ENCODE measurements around the gene KDM6A.
"Not testable (repeated sequence)": the region's sequence is repeated elsewhere in the genome, so short reads cannot be mapped to it uniquely, and the experiment has no call there.

Gene KDM6A

DNA sequence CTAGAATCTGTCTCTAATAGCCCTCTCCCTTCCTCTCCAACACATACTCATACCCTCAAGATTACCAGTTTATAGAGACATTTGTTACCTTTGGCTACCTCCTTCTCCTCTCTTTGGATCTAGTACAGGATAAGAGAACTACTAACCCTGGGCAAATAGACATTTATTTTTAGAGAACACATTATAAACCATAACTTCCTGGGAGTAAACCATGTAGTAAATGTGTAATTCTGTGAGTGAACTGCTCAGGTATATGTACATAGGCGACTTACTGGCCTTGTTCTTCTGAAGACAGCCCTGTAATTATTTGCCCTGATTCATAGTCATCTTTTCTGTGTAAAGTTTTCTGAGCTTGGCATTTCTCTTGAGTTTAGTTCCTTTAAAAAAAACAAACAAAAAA lies 94.2 kb downstream of the KDM6A start:
- no peak for DNase-seq

DNA sequence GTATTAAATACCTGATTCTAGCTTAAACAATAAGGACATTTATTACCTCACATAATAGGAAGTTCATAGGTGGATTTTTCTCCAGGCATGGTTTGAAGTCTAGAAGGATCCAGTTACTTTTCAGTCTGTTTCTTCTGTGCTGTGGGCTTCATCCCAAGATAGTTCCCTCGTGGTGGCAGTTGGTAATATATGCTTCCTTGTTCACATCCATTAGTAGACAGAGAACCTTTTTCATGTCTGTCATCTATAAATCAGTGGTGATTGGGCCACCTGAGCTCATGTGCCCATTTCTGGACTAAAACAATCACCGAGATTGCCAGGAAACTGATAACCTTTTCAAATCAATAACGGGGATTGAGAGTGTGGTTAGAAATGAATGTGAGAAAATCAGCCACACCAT lies 97.7 kb downstream of the KDM6A start:
- no peak for DNase-seq

DNA sequence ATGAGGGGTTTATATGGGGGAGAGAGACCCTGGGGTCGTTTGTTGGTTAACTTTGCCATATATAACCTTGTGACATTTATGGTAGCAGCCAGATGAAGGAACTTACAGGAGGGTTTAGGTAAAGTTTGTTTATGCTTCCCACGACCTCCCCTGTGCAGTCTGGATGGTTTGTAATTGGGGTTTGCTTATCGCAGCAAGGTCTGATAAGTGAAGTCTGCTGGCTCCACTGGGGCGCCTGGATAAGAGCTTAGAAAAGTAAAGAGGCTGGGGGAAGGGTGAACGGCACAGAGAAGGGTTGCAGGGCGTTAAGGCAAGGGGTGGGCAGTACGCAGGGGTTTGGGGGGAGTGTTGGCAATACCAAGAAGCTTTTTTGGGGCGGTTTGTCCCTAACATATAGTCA lies 98.7 kb downstream of the KDM6A start:
- no peak for DNase-seq

DNA sequence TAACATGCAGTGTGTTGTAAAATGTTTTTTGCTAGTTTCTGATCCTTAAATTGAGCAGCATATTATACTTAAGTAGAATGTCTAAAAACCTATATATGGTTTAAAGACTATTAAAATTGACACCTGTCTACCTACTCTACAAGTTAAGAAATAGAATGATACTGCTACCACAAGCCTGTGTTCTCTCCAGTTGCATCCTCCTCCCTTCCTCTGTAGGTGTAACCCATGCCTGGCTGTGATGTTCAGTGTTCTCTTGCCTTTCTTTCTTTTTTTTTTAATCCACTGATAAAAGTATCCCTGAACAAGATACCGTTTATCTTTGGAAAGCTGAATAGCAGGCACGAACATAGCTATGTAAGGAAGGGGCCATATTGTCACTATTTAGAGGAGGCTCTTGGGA lies 99.1 kb downstream of the KDM6A start:
- DNase-seq: no peak

DNA sequence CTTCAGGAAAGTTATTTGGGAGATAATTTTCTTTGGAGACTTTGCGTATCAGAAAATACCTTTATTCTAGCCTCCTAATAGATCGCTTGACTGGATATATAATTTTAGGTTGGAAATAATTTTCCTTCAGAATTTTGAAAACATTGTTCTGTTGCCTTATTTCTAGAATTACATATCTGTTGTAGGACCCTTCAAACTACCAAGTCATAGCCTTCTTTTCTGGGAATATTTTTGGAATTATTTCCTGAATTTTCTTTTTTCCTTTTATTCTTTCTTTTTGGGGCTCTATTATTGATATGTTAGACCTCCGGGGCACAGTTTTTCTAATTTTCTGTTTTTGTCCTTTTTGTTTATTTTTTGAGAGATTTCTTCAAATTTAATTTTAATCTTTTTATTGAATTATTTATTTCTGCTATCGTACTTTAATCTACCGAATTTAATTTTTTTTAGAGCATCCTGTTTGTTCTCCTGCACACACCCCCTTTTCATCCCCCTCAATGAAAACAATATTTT lies 100.5 kb downstream of the KDM6A start:
- no peak for DNase-seq

DNA sequence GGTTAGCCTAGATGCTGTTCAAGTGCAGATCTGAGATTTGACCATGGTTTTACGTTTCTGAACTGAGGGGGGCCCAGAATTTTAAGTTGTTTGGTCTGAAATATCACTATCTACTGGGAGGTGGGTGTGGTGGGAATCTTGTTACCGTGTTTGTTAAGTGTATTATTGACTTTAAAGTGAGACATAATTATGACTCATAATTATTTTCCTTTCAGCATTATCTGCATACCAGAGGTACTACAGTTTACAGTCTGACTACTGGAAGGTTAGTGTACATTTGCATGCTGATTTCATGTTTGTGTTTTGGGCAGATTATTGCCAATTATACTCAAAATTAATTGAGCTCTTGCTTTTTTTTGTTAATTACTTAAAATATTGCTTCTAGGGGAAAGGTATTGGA lies 101.5 kb downstream of the KDM6A start:
- DNase-seq: no peak

DNA sequence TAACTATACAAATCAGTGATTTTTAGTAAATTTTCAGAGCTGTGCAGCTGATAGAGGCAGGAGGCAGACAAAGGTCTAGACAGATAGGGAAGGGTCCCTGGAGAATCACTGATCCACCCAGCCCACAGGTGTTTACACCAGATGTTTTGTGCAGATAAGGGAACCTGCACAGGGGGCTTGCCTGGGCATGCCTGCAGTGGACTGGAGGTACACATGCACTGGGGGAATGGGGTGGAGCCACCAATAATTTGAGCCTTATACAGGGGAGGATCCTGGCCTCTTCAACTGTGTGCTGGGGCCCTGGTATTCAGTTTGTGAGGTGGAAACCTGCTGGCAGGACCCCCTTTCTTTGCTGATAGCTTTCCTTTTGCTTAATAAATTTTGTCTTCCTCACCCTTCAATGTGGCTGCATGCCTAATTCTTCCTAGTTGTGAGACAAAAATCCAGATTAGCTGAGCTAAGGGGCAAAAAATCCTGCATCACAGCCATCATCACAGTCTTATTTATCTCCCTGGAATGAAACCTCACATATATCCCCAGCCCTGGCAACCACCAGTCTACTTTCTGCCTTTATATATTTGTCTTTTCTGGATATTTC lies 102.8 kb downstream of the KDM6A start:
- no peak for DNase-seq

DNA sequence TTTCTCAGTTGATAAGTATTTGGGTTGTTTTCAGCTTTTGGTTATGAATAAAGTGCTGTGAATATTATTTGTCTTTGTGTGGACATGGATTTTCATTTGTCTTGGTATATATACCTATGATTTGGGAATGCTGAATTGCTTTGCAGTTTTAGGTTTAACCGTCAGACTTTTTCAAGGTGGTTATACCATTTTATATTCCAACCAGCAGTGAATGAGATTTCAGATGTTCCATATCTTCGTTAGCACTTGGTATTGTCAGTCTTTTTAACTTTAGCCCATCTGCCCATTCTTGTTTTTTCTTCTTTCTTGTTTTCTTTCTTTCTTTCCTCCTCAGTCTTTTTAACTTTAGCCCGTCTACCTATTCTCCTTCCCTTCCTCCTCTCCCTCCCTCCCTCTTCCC lies 106.0 kb downstream of the KDM6A start:
- no peak for DNase-seq

DNA sequence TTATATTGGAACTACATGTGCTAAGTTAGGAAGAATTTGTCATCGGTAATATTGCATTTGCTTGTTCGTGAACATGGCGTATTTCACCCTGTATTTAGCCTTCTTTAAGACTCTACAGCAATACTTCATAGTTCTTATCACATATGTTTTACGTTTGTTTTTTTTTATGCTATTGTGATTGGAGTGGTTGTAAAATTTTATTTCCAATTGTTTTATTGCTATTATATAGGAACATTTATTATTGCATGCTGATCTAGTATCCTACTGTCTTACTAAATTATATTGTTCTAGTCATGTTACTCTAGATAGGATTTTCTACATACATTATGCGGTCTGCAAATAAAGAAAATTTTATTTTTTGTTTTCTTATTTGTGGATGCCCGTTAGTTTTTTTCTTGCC lies 107.4 kb downstream of the KDM6A start:
- DNase-seq: no peak

DNA sequence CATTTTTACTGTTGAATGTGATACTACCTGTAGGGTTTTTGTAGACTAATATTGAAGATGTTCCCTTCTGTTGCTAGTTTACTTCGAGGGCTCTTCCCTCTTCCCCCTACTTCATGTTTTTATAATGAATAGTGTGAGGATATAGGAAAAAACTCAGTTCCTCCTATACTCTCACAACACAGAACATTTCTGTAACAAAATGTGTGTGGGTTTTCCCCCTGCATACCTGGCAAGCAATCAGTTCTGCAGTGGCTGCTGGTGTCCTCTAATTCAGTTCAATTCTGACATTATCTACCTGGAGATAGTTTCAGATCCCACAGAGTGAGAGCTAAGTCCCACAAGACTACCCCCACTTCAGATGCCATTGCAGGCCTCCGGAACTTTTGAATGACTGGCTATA lies 107.9 kb downstream of the KDM6A start:
- no peak for DNase-seq

DNA sequence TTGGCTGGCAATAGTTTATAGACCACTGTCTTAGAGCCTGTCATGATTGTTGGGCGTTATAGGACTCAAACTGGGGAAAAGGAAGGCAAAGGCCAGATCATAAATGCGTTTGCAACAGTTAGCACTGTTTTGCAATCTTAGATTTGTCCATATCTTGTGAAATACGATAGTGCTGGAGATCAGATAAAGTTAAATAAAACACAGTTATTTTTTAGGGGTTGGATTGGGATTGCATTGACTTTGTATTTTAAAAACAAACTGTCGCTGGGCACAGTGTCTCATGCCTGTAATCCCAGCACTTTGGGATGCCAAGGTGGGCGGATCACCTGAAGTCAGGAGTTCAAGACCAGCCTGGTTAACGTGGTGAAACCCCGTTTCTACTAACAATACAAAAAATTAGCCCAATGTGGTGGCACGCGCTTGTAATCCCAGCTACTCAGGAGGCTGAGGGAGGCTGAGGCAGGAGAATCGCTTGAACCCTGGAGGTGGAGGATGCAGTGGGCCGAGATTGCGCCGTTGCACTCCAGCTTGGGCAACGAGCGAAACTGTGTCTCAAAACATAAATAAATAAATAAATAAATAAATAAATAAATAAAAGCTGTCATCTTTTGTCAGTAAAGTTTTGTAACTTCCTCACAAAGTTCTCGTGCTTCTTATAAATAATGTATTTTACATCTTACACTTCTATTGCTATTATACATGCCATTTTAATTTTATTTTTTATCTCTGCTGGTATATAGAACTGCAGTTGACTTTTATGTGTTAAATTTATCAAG lies 117.2 kb downstream of the KDM6A start:
- no peak for DNase-seq

DNA sequence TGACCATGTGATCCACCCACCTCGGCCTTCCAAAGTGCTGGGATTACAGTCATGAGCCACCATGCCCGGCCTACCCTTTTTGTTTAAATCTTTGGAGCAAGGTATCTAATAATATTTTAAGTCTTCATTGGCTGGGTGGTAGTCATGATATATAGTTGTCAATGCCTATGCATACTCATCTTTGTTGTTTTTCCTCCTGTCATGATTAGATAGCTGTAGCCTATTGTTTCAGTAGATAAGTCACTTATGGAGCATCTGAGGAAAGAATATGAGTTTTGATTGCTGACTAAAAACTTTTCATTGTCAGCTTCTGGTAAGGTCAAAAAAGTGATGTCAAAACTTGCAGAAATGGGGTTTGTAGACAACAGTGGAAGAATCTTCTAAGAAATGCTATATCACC lies 119.8 kb downstream of the KDM6A start:
- no peak for DNase-seq

DNA sequence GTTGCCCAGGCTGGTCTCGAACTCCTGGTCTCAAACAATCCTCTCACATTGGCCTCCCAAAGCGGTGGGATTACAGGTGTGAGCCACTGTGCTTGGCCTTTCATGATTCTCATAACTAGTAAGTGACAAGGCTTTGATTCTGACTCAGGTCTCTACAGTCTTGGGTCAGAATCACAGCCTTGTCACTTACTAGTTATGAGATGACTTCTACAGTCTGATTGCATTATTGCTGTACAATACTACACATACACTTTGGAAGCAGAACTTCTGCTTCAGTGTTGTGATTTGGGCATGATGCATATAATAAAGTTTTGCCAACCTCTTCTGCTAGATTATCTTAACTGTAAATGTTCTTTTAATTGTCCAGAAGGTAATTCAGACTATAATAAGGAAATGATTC lies 123.3 kb downstream of the KDM6A start:
- DNase-seq: no peak

DNA sequence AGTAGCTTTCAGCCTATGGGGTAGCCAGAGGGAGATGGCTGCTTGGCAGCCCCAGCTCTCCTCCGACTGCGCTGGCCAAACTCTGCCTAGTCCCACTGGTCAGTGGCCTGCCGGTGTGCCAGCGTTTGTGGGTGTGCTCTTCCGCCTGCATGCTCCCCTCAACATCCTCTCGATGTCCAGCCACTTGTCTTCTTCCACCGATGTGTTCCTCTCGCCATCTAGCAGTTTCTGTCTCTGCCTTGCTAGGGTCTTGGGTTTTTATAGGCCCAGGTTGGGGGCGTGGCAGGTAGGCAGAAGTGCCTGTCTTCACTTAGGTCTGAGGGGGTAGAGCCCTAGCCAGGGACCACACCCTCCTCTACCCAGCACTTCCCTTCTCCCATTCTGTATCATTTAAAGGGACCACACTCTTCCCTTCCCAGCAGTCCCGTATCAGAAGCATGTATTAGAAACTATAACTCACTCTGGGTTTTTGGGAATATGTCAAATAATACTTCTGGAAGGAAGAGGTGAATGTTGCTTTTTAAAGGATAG lies 124.4 kb downstream of the KDM6A start:
- peak; percentile 4 for DNase-seq

DNA sequence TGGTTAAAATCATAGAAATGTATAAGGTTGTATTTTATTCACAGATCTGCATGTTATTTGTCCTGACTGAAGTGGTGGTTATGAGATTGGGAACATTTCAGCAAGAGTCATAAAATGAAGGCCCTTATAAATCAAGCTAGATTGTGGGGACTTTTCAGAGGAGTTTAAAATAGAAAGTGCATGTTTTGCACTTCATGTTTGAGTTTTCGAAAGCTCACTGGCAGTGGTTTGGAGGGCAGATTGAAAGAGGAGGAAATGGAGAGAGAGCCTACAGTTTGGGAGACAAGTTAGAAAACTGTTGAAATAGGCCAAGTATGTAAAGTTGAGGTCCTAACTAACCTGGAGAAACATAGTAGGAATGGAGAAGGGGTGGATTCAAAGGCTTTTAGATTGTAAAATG lies 124.9 kb downstream of the KDM6A start:
- DNase-seq: no peak

DNA sequence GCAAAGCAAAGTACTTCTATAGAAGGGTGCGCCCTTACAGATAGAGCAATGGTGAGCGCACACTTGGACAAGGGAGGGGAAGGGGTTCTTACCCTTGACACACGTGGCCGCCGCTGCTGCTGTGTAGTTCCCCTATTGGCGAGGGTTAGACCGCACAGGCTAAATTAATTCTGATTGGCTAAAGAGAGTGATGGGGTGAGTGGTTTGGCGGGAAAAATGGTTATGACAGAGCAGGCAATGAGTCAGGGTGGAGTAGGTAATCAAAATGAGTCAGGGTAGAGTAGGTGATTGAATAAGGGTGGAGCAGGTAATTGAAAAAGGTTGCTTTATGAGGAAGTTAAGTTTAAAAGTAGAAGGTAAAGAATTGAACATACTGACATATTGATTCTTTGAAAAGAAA lies 126.2 kb downstream of the KDM6A start:
- DNase-seq: not testable (repeated sequence)

DNA sequence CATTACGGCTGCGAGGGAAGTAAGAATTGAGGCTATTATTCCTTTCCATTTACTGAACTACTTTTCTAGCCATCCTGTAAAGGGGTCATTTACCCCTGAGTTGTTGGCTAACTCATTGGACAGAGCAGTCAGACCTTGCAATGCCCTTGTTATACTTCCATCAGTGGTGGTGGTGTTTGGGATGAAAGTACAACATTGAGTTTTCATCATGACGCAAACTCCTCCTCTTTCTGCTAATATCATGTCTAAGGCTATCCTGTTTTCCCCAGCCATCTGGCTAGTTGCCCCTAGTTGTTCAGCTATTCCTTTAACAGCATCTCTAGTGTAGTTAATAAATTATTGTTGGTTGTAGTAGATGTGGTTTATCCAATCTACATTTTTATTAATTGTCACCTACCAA lies 126.9 kb downstream of the KDM6A start:
- not testable (repeated sequence) for DNase-seq

DNA sequence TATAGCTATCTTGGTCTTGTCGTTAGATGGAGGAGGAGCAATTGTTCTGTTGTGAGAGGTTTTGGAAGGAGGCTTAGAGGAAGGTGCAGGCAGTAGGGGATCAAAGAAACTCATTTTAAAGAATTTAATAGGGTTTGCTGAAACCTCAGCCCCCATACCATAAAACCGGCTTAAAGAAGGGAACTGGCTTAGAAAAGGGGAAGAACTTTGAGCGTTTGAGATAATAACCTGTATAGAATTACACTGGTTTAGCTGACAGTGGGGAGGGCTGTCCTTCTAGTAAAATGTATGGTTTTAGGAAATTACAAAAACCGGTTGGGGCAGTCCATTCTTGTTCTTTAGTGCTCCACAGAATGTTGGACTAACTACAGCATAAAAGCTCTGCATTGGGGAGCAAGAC lies 128.1 kb downstream of the KDM6A start:
- DNase-seq: no peak

DNA sequence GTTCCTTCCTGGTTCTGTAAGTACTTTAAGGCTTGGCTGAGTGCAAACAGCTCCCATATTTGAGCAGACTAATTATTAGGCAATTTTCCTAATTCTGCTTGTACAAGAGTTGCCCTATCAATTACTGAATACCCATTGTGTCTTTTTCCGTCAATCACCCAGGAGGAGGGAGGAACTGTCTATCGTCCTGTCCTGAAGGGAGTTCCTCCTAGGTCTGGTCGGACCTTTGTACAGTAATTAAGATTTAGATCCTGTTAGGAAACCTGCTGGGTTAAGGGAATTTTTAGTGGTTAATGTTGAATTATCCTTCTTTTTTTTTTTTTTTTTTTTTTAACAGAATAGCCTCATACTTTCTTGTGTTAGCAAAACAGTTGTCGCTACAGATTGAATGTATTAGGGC lies 130.1 kb downstream of the KDM6A start:
- DNase-seq: no peak

DNA sequence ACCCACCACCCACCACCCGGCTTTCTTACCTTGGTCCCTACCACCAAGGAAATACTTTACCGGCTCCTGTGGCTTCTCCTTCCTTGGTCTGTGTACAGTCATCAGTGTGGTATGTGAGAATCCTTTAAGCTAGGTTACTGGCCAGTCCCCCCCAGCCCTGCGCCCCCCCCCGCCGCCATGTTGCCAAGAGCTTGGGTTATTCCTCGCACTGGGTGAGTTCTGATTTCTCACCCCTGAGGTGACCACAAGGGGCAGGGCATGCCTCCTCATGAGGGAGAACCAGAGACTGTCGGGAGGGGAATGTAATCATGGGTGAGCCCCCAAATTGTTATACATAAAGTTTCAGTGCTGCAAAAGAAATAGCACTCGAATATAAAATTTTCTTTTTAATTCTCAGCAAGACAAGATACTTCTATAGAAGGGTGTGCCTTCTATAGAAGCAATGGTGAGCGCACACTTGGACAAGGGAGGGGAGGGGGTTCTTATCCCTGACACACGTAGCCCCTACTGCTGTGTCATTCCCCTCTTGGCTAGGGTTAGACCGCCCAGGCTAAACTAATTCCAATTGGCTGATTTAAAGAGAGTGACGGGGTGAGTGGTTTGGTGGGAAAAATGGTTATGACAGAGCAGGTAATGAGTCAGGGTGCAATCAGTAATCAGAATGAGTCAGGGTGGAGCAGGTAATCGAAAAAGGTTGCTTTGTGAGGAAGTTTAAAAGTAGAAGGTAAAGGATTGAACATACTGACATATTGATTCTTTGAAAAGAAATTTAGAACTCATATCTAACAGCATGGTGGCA lies 133.2 kb downstream of the KDM6A start:
- DNase-seq: no peak

DNA sequence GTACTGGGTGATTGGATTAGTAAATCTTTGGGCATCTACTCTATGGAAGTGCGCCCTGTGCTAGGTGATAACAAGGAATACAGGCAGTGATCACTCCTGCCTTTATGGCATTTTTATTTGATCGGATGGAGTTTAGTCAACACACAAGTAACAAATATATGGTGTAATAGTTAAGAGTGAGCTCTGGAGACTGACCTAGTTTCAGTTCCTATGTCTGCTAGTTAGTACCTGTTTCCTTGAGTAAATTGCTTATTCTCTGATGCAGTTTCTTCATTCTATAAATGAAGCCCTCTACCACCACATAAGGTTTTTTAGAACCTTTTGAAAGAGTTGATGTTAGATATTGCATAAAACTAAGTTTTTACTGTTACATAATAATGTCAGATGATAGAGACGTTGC lies 134.6 kb downstream of the KDM6A start:
- DNase-seq: no peak

DNA sequence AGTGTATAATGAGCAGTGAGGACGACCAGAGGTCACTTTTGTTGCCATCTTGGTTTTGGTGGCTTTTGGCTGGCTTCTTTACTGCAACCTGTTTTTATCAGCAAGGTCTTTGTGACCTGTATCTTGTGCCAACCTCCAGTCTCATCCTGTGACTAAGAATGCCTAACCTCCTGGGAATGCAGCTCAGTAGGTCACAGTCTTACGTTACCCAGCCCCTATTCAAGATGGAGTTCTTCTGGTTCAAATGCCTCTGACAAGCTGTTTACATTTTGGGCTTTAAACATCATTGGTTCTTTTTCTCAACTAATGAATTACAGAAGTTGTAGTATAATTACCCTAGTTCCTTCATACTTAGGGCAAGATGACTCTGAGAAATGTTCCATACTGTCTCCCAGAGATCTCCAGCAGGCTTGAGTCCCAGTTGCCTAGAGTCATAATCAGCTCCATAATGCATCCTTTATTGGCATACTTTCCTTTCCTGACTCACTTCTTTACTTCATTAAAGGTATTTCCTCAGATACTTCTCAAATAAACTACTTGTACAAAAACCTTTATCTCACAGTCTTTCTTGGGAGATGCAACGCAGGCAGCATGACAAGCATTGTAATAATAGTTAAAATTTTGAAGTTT lies 136.5 kb downstream of the KDM6A start:
- DNase-seq: no peak

DNA sequence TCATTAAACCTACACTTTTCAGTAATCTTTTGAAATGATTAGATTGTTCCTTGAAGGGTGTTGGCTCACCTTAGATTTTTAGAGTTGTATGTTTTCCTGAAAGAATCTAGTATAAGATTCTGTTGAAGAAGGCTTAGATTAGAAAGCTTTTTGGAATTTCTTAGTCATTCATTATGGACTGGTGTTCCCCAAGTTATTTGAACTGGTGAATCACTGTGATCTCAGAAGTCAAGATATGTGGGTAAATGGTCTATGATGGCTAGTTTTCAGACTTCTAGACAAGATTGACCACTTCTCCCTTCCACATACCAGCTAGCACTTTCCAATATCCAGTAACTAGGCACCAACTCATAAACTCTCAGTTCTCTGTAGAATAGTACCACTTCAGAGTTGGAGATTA lies 138.1 kb downstream of the KDM6A start:
- DNase-seq: no peak
